Hepatocyte (in vitro differentiated cells): ENCODE measurements around the gene TUT1.

Source experiments
- CTCF ChIP-seq: fragments of 200-600 bp; sonication (generic); IDR thresholded peaks from 2 replicates; pipeline ENCODE4 v1.5.1; 2016; ENCODE audit warnings: antibody characterized with exemption, mild to moderate bottlenecking; ENCODE audit not compliant: poor library complexity
- EZH2 ChIP-seq: fragments of 200-600 bp; sonication (generic); IDR thresholded peaks from 2 replicates; pipeline ENCODE4 v1.6.1; 2016; ENCODE audit warnings: antibody characterized with exemption, mild to moderate bottlenecking, borderline replicate concordance
- EZH2phosphoT487 ChIP-seq: fragments of 200-600 bp; sonication (generic); IDR thresholded peaks from one replicate; pipeline ENCODE4 v1.6.1; 2018; ENCODE audit warnings: antibody characterized with exemption, mild to moderate bottlenecking, low read depth, moderate library complexity; ENCODE audit not compliant: unreplicated experiment, severe bottlenecking

DNA sequence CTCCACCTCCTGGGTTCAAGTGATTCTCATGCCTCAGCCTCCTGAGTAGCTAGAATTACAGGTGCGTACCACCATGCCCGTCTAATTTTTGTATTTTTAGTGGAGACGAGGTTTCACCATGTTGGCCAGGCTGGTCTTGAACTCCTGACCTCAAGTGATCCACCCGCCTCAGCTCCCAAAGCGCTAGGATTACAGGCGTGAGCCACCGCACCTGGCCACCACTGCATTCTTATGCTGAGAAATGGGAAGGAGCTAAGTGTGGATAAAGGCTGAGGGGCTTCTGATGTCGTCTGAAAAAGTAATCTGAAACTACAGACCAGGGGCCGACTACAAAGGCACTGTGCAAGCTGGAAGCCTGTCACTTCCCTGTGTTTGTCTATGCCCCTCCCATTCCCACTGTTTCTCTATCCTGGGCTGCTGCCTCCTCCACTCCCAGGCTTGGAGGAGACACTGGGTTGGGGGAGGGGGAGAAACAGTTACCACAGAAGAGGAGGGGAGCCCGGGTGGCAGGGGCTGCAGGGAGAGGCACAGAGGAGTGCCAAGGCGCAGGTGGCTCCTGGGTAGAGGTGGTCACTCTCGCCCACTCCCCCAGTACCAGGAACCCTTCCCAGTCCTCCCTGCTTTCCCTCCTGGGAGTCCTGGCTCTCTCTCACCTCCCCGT is 13.3 kb upstream of the TUT1 start:
- no peak for TF ChIP-seq CTCF
- TF ChIP-seq EZH2 = no peak
- no peak for TF ChIP-seq EZH2phosphoT487
